Activated CD4-positive, alpha-beta T cell treated with anti-CD3 and anti-CD28 coated beads, Interleukin-2, amount 10 ng/mL, durations not matched to agents 24 days and 14 days (primary cell): ENCODE measurements around the gene AJAP1. TPM values are rescaled to one million over a fixed set of nuclear protein-coding genes. Genes with fewer than 3 reads are reported as not detected.
A peak's percentile ranks its signal among the peaks of the same experiment; 100 is the strongest.

Source experiments
- DNase-seq: peaks from one replicate; pipeline ENCODE4 v3.0.0; 2022
- H3K27ac Mint-ChIP-seq: one replicate; pipeline ENCODE4 v1.8.0; 2022; ENCODE audit warnings: mild to moderate bottlenecking, mixed read lengths
- H3K27me3 Mint-ChIP-seq: one replicate; pipeline ENCODE4 v1.8.0; 2022; ENCODE audit warnings: mixed read lengths
- H3K36me3 Mint-ChIP-seq: one replicate; pipeline ENCODE4 v1.8.0; 2022; ENCODE audit warnings: low read depth, mild to moderate bottlenecking, mixed read lengths
- H3K4me1 Mint-ChIP-seq: one replicate; pipeline ENCODE4 v1.8.0; 2021; ENCODE audit warnings: mixed read lengths
- H3K4me3 Mint-ChIP-seq: one replicate; pipeline ENCODE4 v1.8.0; 2022; ENCODE audit warnings: mild to moderate bottlenecking, moderate library complexity, mixed read lengths
- H3K9me3 Mint-ChIP-seq: one replicate; pipeline ENCODE4 v1.8.0; 2021; ENCODE audit warnings: mixed read lengths
- intact Hi-C: fragments of 100-400 bp; cut with micrococcal nuclease; formaldehyde crosslinking; loops from one replicate; pipeline ENCODE4 v1.15.1; 2023
- total RNA-seq: library from RNA; stranded (reverse); gene quantifications from 2 replicates; pipeline ENCODE4 v1.2.3, GENCODE V29; 2022

The AJAP1 gene
- total RNA-seq, 1 donor from 2014 or later: not detected

- intact Hi-C loops: no loop called here
- Mint-ChIP-seq H3K4me3 (no peak overlapping the region), H3K4me1 (no peaks in the 10 kb centered on the region), H3K27ac (no peak overlapping the region), H3K36me3 (no peaks in the 10 kb centered on the region), H3K27me3 (no peaks in the 10 kb centered on the region), H3K9me3 (no peaks in the 10 kb centered on the region)
- no peak for DNase-seq
These were observed 46.4 kb downstream of the AJAP1 start for GRCh38 chr1:4700801-4701200.

DNA sequence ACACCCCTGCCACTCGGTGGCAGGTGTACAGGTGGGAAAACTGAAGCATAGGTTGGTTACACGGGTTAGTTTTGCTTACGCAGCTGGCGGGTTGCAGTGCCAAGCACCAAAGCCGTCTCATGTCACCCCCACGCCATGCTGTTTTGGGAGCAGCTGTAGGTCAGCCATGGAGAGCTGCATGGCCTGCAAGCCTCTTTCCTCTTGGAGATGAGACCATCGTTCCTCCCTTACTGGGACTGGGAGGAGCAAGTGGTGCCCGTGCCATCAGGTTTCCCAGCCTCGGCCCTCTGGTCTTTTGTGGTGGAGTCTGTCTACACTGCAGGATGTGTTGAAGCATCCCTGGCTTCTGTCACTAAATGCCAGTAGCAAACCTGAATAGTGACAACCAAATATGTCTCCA is 46.9 kb downstream of the AJAP1 start:
- Mint-ChIP-seq H3K9me3 (no peaks in the 10 kb centered on the region), H3K4me3 (no peak overlapping the region), H3K27me3 (no peaks in the 10 kb centered on the region), H3K4me1 (no peaks in the 10 kb centered on the region), H3K36me3 (no peaks in the 10 kb centered on the region), H3K27ac (no peak overlapping the region)
- DNase-seq: no peak
- intact Hi-C loops: no loop called here

- no peaks in the 10 kb centered on the region for H3K36me3 Mint-ChIP-seq
- H3K27me3 Mint-ChIP-seq: no peaks in the 10 kb centered on the region
- H3K4me1 Mint-ChIP-seq: no peaks in the 10 kb centered on the region
- DNase-seq: no peak
- no peak overlapping the region for H3K27ac Mint-ChIP-seq
- H3K9me3 Mint-ChIP-seq: no peaks in the 10 kb centered on the region
- H3K4me3 Mint-ChIP-seq: no peak overlapping the region
- intact Hi-C loops: no loop called here
These were observed 48.1 kb downstream of the AJAP1 start for GRCh38 chr1:4702464-4702863.

GRCh38 chr1:4702932-4703331 is 48.5 kb downstream of the AJAP1 start:
- no peaks in the 10 kb centered on the region for H3K9me3 Mint-ChIP-seq
- H3K4me1 Mint-ChIP-seq: no peaks in the 10 kb centered on the region
- no peak overlapping the region for H3K27ac Mint-ChIP-seq
- no peak for DNase-seq
- H3K36me3 Mint-ChIP-seq: no peaks in the 10 kb centered on the region
- no peak overlapping the region for H3K4me3 Mint-ChIP-seq
- intact Hi-C loops: no loop called here
- H3K27me3 Mint-ChIP-seq: no peaks in the 10 kb centered on the region

DNA sequence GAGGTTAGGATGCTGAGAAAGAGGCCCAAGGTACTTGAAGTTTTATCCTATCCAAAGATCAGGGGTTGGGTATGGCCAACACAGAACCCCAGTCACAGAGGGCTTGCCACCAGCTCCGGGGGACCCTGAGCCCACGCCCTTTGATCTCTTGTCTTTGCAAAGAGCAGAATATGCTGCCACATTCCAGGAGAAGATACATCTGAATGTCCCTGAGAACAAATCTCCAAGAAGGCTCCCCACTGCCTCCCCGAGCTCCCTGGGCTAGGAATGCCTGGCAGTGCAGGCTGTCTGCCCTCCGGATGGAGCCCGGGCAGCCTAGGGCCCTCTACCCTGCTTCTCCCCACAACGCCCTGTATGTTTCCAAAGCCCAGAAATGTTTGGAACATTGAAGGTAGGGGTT is 49.2 kb downstream of the AJAP1 start:
- Mint-ChIP-seq H3K9me3 (no peaks in the 10 kb centered on the region), H3K4me3 (no peak overlapping the region), H3K27ac (no peak overlapping the region), H3K27me3 (no peaks in the 10 kb centered on the region), H3K36me3 (no peaks in the 10 kb centered on the region), H3K4me1 (no peaks in the 10 kb centered on the region)
- intact Hi-C loops: no loop called here
- DNase-seq: no peak

DNA sequence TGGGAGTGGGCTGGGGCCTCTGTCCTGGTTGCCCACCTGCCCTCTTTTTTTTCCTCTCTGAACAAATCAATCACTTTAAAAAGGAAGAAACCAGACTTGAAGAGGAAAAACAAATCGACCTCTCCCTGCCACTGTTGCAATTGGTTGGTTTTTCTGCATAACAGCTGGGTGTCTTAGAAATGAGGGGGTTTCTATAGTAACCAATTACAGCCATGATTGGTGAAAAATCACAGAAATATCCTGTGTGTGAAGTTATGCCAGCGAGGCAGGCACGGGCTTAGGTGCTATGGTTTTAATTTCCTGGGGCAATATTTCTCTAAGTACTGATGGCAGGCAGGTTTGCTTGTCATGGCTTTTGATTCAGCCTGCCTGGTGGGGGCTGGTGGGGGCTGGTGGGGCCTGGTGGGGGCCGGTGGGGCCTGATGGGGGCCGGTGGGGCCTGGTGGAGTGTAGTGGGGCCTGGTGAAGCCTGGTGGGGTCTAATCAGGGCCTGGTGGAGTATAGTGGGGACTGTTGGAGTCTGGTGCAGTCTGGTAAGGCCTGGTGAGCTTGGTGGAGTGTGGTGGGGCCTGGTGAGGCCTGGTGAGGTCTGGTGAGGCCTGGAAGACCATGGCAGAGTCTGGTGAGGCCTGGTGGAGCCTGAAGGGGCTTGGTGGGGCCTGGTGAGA is 54.6 kb downstream of the AJAP1 start:
- peaks cover 15% of the 10 kb centered on the region for H3K27me3 Mint-ChIP-seq
- H3K36me3 Mint-ChIP-seq: no peaks in the 10 kb centered on the region
- no peak overlapping the region for H3K27ac Mint-ChIP-seq
- DNase-seq: no peak
- H3K4me3 Mint-ChIP-seq: no peak overlapping the region
- H3K4me1 Mint-ChIP-seq: no peaks in the 10 kb centered on the region
- intact Hi-C loops: no loop called here
- H3K9me3 Mint-ChIP-seq: no peaks in the 10 kb centered on the region

DNA sequence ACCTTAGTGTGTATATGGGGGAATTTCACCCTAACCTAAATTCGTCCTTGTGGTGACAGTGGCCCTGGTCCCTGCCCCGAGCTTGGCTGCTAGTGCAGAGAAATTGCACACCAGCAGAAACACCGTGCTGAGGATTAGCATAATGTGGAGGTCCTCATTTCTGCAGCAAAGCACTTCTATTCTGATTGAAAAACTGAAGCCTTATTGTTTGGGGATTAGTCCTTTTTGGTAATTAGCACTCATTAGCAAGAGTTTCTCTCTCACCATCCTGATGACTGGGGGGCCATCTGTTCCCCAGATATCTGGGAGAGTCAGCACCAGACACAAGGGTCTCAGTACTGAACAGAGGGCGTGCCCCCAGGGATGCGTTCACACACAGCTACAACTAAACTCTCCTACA is 55.2 kb downstream of the AJAP1 start:
- Mint-ChIP-seq H3K9me3 (no peaks in the 10 kb centered on the region), H3K27me3 (peaks cover 15% of the 10 kb centered on the region), H3K36me3 (no peaks in the 10 kb centered on the region), H3K4me3 (no peak overlapping the region), H3K27ac (no peak overlapping the region), H3K4me1 (no peaks in the 10 kb centered on the region)
- intact Hi-C loops: no loop called here
- DNase-seq: no peak

DNA sequence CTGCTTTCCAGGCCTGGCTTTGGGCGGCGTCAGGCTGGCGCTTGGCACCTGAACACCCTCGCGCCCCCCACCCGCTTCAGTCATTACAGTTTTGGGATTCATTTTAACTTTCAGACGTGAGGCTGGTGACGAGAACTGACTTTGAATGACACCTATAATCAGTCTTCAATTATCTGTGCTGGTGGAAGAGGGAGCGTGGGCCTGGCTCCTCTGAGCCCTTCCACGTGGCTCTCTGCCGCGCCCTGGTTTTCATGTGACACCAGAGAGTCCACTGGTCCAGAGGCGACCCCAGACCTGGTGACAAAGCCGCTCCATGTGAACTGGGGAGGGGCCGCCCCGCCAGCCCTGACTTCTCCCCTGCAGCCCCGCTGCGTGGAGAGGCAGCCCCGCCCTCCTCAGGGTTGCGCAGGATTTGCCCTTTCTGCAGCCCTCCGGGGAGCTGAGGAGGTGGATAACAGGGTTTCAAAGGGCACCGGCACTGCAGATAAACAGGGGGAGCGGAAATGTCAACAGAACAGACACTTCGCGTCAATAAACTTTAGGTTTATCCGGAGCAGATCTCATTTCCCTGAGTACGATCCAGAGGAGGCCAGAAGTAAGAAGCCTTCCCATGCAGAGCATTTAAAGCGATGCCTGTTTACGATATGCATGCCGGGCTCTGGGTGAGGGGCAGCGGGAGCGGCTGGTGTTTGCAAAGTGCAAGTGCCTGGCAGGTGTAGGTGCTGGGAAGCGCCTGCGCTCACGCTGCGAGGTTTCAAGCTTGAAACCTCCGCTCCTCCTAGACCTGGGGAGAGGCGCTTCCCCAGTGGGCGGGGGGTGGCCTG is 56.4 kb downstream of the AJAP1 start:
- no peaks in the 10 kb centered on the region for H3K36me3 Mint-ChIP-seq
- no peaks in the 10 kb centered on the region for H3K4me1 Mint-ChIP-seq
- no peak overlapping the region for H3K27ac Mint-ChIP-seq
- DNase-seq: no peak
- peak overlapping the region; percentile 23 for H3K4me3 Mint-ChIP-seq
- intact Hi-C loops: no loop called here
- peaks cover 15% of the 10 kb centered on the region for H3K27me3 Mint-ChIP-seq
- H3K9me3 Mint-ChIP-seq: no peaks in the 10 kb centered on the region

DNA sequence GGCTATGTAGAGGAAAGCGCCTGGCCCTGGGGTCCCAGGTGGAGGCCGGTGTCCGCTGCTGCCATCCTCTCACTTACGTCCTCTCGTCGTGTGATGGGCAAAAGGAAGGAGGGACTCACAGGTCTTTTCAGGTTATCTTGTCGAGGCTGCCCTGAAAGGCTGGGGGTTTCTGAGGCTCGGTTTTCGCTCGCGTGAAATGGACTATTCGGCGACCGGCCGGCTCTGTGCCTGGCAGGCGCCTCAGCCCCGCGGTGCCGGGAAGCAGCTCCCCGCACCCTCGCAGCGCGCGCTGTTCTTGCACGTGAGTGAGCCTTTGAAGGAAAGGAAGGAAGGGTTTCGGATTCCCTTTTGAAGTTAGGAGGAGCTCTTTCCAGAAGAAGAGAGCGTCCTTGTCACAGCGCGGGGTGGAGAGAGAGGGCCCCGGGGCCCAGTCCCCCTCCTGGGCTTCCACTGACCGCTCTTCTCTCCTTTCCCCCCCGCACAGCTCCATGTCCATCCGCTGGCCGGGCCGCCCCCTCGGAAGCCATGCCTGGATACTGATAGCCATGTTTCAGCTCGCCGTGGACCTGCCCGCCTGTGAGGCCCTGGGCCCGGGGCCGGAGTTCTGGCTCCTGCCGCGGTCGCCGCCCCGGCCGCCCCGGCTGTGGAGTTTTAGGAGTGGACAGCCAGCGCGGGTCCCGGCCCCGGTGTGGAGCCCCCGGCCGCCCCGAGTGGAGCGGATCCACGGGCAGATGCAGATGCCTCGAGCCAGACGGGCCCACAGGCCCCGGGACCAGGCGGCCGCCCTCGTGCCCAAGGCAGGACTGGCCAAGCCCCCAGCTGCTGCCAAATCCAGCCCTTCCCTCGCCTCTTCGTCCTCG is 57.2 kb downstream of the AJAP1 start:
- no peak for DNase-seq
- no peaks in the 10 kb centered on the region for H3K36me3 Mint-ChIP-seq
- intact Hi-C loops: no loop called here
- no peaks in the 10 kb centered on the region for H3K4me1 Mint-ChIP-seq
- no peak overlapping the region for H3K27ac Mint-ChIP-seq
- no peaks in the 10 kb centered on the region for H3K9me3 Mint-ChIP-seq
- H3K4me3 Mint-ChIP-seq: no peak overlapping the region
- peaks cover 15% of the 10 kb centered on the region for H3K27me3 Mint-ChIP-seq

GRCh38 chr1:4713669-4714068 is 59.3 kb downstream of the AJAP1 start:
- intact Hi-C loops: no loop called here
- Mint-ChIP-seq H3K9me3 (no peaks in the 10 kb centered on the region), H3K36me3 (no peaks in the 10 kb centered on the region), H3K4me3 (no peak overlapping the region), H3K27ac (no peak overlapping the region), H3K27me3 (peaks cover 15% of the 10 kb centered on the region), H3K4me1 (no peaks in the 10 kb centered on the region)
- no peak for DNase-seq

DNA sequence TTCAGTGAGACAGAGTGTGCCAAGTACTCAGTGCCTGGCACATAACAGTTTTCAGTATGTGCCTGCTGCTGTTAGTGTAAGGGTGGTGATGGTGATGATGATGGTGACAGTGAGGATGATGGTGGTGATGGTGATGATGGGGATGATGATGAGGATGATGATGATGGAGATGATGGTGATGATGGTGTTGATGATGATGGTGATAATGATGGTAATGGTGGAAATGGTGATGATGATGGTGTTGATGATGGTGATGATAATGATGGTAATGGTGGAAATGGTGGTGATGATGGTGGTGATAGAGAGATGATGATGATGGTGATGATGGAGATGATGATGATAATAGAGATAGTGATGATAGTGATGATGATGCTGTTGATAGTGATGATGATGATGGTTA is 62.0 kb downstream of the AJAP1 start:
- no peak for DNase-seq
- H3K27me3 Mint-ChIP-seq: peaks cover 2% of the 10 kb centered on the region
- H3K27ac Mint-ChIP-seq: no peak overlapping the region
- H3K4me1 Mint-ChIP-seq: no peaks in the 10 kb centered on the region
- H3K9me3 Mint-ChIP-seq: no peaks in the 10 kb centered on the region
- H3K36me3 Mint-ChIP-seq: no peaks in the 10 kb centered on the region
- intact Hi-C loops: no loop called here
- no peak overlapping the region for H3K4me3 Mint-ChIP-seq

DNA sequence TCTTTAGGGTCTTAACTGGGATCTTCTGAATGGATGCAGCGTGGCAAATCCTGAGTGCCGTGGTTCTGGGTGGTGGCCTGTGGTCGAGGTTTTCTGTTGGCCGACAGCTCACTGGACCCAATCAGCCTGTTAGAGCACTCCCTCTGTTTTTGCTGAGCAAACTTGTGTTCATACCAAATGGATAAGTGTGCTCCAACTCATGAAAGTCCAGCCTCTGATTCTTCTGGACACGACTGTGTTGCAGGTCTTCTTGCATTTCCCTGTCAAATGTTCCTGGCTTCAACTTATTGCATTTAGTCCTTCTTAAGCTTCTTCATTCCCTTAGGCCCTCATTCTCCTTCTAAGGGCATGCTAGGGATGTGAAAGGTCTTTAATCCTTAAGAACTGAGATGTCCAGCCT is 63.7 kb downstream of the AJAP1 start:
- no peak for DNase-seq
- H3K4me1 Mint-ChIP-seq: no peaks in the 10 kb centered on the region
- no peaks in the 10 kb centered on the region for H3K36me3 Mint-ChIP-seq
- no peaks in the 10 kb centered on the region for H3K9me3 Mint-ChIP-seq
- no peaks in the 10 kb centered on the region for H3K27me3 Mint-ChIP-seq
- H3K27ac Mint-ChIP-seq: no peak overlapping the region
- no peak overlapping the region for H3K4me3 Mint-ChIP-seq
- intact Hi-C loops: no loop called here

DNA sequence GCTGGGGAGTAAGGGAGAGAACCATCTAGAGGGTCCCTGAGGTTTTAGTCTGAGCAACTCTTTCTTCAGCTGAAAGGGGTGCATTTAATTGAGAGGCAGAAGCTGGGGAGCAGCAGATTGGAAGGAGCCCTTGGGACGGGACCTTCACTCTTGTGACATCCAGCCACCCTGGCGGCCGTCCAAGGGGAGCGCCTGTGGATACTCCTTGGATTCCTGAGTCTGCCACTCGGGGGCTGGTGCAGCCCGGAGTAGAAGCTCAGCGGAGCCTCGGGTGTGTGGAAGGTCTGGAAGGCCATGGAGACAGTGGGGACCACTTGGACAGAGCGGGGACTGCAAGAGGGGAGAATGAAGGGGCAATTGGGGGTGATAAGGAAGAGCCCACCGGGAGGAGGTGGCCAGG is 68.7 kb downstream of the AJAP1 start:
- Mint-ChIP-seq H3K27me3 (no peaks in the 10 kb centered on the region), H3K9me3 (no peaks in the 10 kb centered on the region), H3K36me3 (no peaks in the 10 kb centered on the region), H3K4me1 (no peaks in the 10 kb centered on the region), H3K27ac (no peak overlapping the region), H3K4me3 (no peak overlapping the region)
- intact Hi-C loops: no loop called here
- no peak for DNase-seq

- Mint-ChIP-seq H3K4me3 (no peak overlapping the region), H3K27ac (no peak overlapping the region), H3K36me3 (no peaks in the 10 kb centered on the region), H3K9me3 (no peaks in the 10 kb centered on the region), H3K27me3 (no peaks in the 10 kb centered on the region), H3K4me1 (no peaks in the 10 kb centered on the region)
- intact Hi-C loops: no loop called here
- no peak for DNase-seq
These were observed 69.6 kb downstream of the AJAP1 start for GRCh38 chr1:4724001-4724400.
